Osteoblast (primary cell): ENCODE results near the gene FHIT. TPM values are rescaled to one million over a fixed set of nuclear protein-coding genes. Genes with fewer than 3 reads are reported as not detected.

Experiments used
- DNase-seq: peaks from one replicate; pipeline ENCODE4 v3.0.0; 2011; ENCODE audit warnings: low spot score, mixed read lengths; ENCODE audit not compliant: insufficient read length; ENCODE audit errors: missing footprints
- H2AFZ ChIP-seq: 2 replicates; pipeline ENCODE4 v1.6.0; 2011; ENCODE audit warnings: mild to moderate bottlenecking, low read length
- H3K27ac ChIP-seq: 2 replicates; pipeline ENCODE4 v1.5.1; 2011; ENCODE audit warnings: mild to moderate bottlenecking, low read depth, low read length, moderate library complexity
- H3K27me3 ChIP-seq: 2 replicates; pipeline ENCODE4 v1.6.0; 2012; ENCODE audit warnings: mild to moderate bottlenecking, control low read depth, inconsistent platforms, low read length, moderate library complexity; ENCODE audit not compliant: insufficient read depth
- H3K36me3 ChIP-seq: 2 replicates; pipeline ENCODE4 v1.5.1; 2011; ENCODE audit warnings: mild to moderate bottlenecking, low read length, control low read depth, moderate library complexity; ENCODE audit not compliant: insufficient read depth
- H3K4me1 ChIP-seq: 2 replicates; pipeline ENCODE4 v1.5.1; 2011; ENCODE audit warnings: mild to moderate bottlenecking, low read length, control low read depth, moderate library complexity; ENCODE audit not compliant: insufficient read depth
- H3K4me2 ChIP-seq: 2 replicates; pipeline ENCODE4 v1.6.0; 2011; ENCODE audit warnings: mild to moderate bottlenecking, low read length; ENCODE audit not compliant: insufficient read depth
- H3K4me3 ChIP-seq: fragments of 200-600 bp; sonication (generic); 3 replicates; pipeline ENCODE4 v1.5.1; 2012; ENCODE audit warnings: mild to moderate bottlenecking, low read length, inconsistent platforms; ENCODE audit not compliant: insufficient read depth
- H3K79me2 ChIP-seq: 2 replicates; pipeline ENCODE4 v1.6.0; 2012; ENCODE audit warnings: mild to moderate bottlenecking, low read length, control low read depth, inconsistent platforms; ENCODE audit not compliant: insufficient read depth
- H3K9me3 ChIP-seq: 2 replicates; pipeline ENCODE4 v1.5.1; 2011; ENCODE audit warnings: low read depth, low read length, control low read depth
- H4K20me1 ChIP-seq: 2 replicates; pipeline ENCODE4 v1.6.0; 2012; ENCODE audit warnings: mild to moderate bottlenecking, low read length, control low read depth; ENCODE audit not compliant: insufficient read depth
- total RNA-seq: library from RNA; depleted of rRNA; stranded (reverse); fragments of >200 nt; gene quantifications from 2 replicates; pipeline ENCODE4 v1.2.3, GENCODE V29; 2012
- TF ChIP-seq, protein P1 (sequence below): IDR thresholded peaks from 2 replicates; pipeline ENCODE4 v1.5.1; 2011; ENCODE audit warnings: mild to moderate bottlenecking, low read depth, low read length, moderate library complexity; ENCODE audit errors: extremely low read depth

Gene FHIT
- total RNA-seq, 1 donor: 3.3 TPM

DNA sequence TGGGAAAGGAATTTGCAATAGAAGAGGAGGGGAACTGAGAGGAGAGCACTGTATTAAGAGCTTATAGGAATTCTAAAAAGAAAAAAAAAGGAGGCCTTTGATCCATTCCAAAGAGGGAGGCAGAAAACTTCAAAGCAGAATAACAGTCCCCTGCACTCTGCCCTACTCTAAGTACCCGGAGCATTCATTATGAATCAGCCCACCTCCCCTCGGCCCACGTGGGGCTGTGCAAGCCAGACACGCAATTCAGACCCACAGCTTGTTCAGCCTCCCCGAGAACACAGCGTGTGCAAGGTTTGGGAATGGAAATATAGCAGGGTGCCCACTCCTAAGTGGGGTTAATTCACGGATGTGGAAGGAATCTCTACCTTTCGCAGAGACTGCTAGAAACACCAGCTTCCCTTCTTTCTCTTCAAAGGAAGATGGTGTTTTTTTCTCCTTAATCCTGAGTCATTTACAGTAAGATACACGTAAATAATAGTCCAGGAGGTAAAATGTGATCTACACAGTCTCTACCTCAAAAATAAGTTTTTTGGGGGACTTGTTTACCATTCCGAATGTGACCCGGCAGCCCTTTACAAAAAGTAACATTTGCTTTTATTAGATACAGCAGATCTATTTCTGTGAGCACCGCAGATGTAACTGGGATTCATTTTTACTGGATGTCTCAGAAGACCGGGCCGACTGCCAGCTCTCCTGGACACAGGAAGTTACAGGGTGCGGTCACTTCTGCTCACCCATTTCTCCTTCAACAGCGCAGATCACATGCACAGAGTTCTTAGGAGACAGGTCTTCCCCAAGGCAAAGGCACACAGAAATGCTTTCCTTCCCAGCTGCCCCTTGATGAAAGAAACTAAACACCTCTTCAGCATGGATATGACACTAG is 1433.0 kb downstream of the FHIT start:
- Histone ChIP-seq H3K4me1 (peaks cover 19% of the 10 kb centered on the region), H3K79me2 (no peaks in the 10 kb centered on the region), H3K4me2 (peak overlapping the region; percentile 71), H3K27ac (peak overlapping the region; percentile 85), H3K9me3 (no peaks in the 10 kb centered on the region), H3K27me3 (no peaks in the 10 kb centered on the region), H3K4me3 (peak overlapping the region; percentile 36), H3K36me3 (no peaks in the 10 kb centered on the region), H2AFZ (peak overlapping the region; percentile 42), H4K20me1 (no peaks in the 10 kb centered on the region)
- TF ChIP-seq, protein P1, sequence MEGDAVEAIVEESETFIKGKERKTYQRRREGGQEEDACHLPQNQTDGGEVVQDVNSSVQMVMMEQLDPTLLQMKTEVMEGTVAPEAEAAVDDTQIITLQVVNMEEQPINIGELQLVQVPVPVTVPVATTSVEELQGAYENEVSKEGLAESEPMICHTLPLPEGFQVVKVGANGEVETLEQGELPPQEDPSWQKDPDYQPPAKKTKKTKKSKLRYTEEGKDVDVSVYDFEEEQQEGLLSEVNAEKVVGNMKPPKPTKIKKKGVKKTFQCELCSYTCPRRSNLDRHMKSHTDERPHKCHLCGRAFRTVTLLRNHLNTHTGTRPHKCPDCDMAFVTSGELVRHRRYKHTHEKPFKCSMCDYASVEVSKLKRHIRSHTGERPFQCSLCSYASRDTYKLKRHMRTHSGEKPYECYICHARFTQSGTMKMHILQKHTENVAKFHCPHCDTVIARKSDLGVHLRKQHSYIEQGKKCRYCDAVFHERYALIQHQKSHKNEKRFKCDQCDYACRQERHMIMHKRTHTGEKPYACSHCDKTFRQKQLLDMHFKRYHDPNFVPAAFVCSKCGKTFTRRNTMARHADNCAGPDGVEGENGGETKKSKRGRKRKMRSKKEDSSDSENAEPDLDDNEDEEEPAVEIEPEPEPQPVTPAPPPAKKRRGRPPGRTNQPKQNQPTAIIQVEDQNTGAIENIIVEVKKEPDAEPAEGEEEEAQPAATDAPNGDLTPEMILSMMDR: no peak
- peak; percentile 59 for DNase-seq

DNA sequence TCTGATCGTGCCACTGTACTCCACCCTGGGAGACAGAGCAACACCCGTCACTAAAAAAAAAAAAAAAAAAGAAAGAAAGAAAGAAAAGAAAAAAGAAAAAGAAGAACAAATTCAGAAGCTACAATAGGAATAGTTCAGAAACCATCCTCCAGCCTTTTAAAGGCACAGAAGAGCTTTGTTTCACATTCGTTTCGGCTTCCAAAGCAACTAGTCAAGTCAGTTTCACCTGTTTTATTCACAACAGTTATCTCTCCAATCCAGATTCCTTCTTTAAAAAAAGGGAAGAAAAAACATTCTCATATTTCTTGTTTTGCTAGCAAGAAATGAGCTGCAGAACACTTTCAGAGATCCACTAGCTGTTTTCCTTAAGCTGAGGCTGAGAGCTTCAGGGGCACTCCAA is 1433.7 kb downstream of the FHIT start:
- Histone ChIP-seq H3K4me3 (no peak overlapping the region), H3K27me3 (no peaks in the 10 kb centered on the region), H4K20me1 (no peaks in the 10 kb centered on the region), H2AFZ (peak overlapping the region; percentile 42), H3K79me2 (no peaks in the 10 kb centered on the region), H3K36me3 (no peaks in the 10 kb centered on the region), H3K4me2 (peak overlapping the region; percentile 71), H3K4me1 (peaks cover 19% of the 10 kb centered on the region), H3K9me3 (no peaks in the 10 kb centered on the region), H3K27ac (peak overlapping the region; percentile 85)
- no peak for DNase-seq
- TF ChIP-seq, protein P1: no peak

- H3K4me3 ChIP-seq: no peak overlapping the region
- H3K79me2 ChIP-seq: no peaks in the 10 kb centered on the region
- H4K20me1 ChIP-seq: no peaks in the 10 kb centered on the region
- TF ChIP-seq, protein P1: no peak
- no peaks in the 10 kb centered on the region for H3K36me3 ChIP-seq
- H3K27me3 ChIP-seq: no peaks in the 10 kb centered on the region
- no peak overlapping the region for H2AFZ ChIP-seq
- H3K4me1 ChIP-seq: peaks cover 22% of the 10 kb centered on the region
- peak; percentile 43 for DNase-seq
- no peak overlapping the region for H3K27ac ChIP-seq
- H3K4me2 ChIP-seq: no peak overlapping the region
- H3K9me3 ChIP-seq: no peaks in the 10 kb centered on the region
These were observed 1434.9 kb downstream of the FHIT start for GRCh38 chr3:59816312-59816711.

GRCh38 chr3:59813148-59813538 is 1438.1 kb downstream of the FHIT start:
- H3K27me3 ChIP-seq: no peaks in the 10 kb centered on the region
- no peaks in the 10 kb centered on the region for H3K79me2 ChIP-seq
- no peaks in the 10 kb centered on the region for H3K36me3 ChIP-seq
- TF ChIP-seq, protein P1: no peak
- H4K20me1 ChIP-seq: no peaks in the 10 kb centered on the region
- H3K9me3 ChIP-seq: no peaks in the 10 kb centered on the region
- peaks cover 24% of the 10 kb centered on the region for H3K4me1 ChIP-seq
- no peak for DNase-seq
- H3K4me2 ChIP-seq: no peak overlapping the region
- H3K27ac ChIP-seq: no peak overlapping the region
- H3K4me3 ChIP-seq: no peak overlapping the region
- no peak overlapping the region for H2AFZ ChIP-seq
